CD4-positive, alpha-beta T cell (primary cell): ENCODE data around the gene RBP5. TPM values are rescaled to one million over a fixed set of nuclear protein-coding genes. Genes with fewer than 3 reads are reported as not detected.

ENCODE experiments used
- ATAC-seq: fragments of 200-7000 bp; cut with Tn5 transposase; one replicate; pipeline ENCODE4 v1.10.0; 2022; ENCODE audit warnings: mild to moderate bottlenecking; ENCODE audit not compliant: poor library complexity
- CTCF ChIA-PET: fragments of 350-600 bp; sonication (Branson Sonifier 250); formaldehyde crosslinking; loops from one replicate; lab custom pipeline; 2021; ENCODE audit warnings: antibody characterized with exemption, inconsistent platforms; lab: Charles Lee
- POLR2A ChIA-PET: fragments of 350-600 bp; sonication (Branson Sonifier 250); formaldehyde crosslinking; loops from one replicate; lab custom pipeline; 2021; ENCODE audit warnings: antibody characterized with exemption, inconsistent platforms; lab: Charles Lee
- DNase-seq, 14 experiments: peaks; one replicate each; pipeline ENCODE4 v3.0.0-alpha.2; 2013 to 2020; ENCODE audit warnings: mixed read lengths in 2 of 14
- H3K27ac ChIP-seq, 2 donors: one replicate each; pipeline versions ENCODE4 v1.5.1 to v1.7.0; 2013; ENCODE audit warnings: low read length in 2 of 2, low read depth in 1 of 2, mild to moderate bottlenecking in 1 of 2
- H3K27me3 ChIP-seq, 2 experiments: 1 replicate in 1 of 2; 2 replicates in 1 of 2; pipeline versions ENCODE4 v1.6.1 to v1.7.0; 2013; ENCODE audit warnings: low read length in 2 of 2, control low read depth in 1 of 2, mild to moderate bottlenecking in 1 of 2, moderate library complexity in 1 of 2; ENCODE audit not compliant: insufficient read depth in 2 of 2, control insufficient read depth in 1 of 2
- H3K36me3 ChIP-seq: one replicate; pipeline ENCODE4 v1.6.1; 2013; ENCODE audit warnings: low read length, control low read depth; ENCODE audit not compliant: insufficient read depth
- H3K4me1 ChIP-seq: one replicate; pipeline ENCODE4 v1.6.1; 2013; ENCODE audit warnings: low read length, control low read depth; ENCODE audit not compliant: insufficient read depth
- H3K4me3 ChIP-seq: one replicate; pipeline ENCODE4 v1.5.1; 2013; ENCODE audit warnings: mild to moderate bottlenecking, low read length, moderate library complexity
- H3K9me3 ChIP-seq, 2 experiments: 1 replicate in 1 of 2; 2 replicates in 1 of 2; pipeline versions ENCODE4 v1.6.1 to v1.7.0; 2013; ENCODE audit warnings: low read length in 2 of 2, mild to moderate bottlenecking in 2 of 2, control low read depth in 1 of 2, moderate library complexity in 1 of 2; ENCODE audit not compliant: control insufficient read depth in 1 of 2, insufficient read depth in 1 of 2
- H3K27ac Mint-ChIP-seq: one replicate; pipeline ENCODE4 v1.8.0; 2020; ENCODE audit warnings: mixed read lengths
- H3K27me3 Mint-ChIP-seq: one replicate; pipeline ENCODE4 v1.8.0; 2021; ENCODE audit warnings: mixed read lengths
- H3K36me3 Mint-ChIP-seq: one replicate; pipeline ENCODE4 v1.8.0; 2021; ENCODE audit warnings: low read depth, mixed read lengths
- H3K4me1 Mint-ChIP-seq: one replicate; pipeline ENCODE4 v1.8.0; 2021; ENCODE audit warnings: low read depth, mixed read lengths
- H3K4me3 Mint-ChIP-seq: one replicate; pipeline ENCODE4 v1.8.0; 2020; ENCODE audit warnings: mild to moderate bottlenecking, mixed read lengths
- H3K9me3 Mint-ChIP-seq: one replicate; pipeline ENCODE4 v1.8.0; 2020; ENCODE audit warnings: mixed read lengths
- CTCF ChIP-seq: fragments of 200-600 bp; IDR thresholded peaks from one replicate; pipeline ENCODE4 v1.8.0; 2022; ENCODE audit warnings: antibody characterized with exemption, mild to moderate bottlenecking
- intact Hi-C, 2 experiments: fragments of 100-400 bp; cut with DNase I in 1 of 2; cut with micrococcal nuclease in 1 of 2; formaldehyde crosslinking; loops; one replicate each; pipeline versions ENCODE4 v1.15.1 to v1.9.0; 2023 to 2025; cut with DNase I, micrococcal nuclease
- total RNA-seq, 174 experiments: library from RNA in 2 of 174; stranded (reverse) in 2 of 174; gene quantifications; one replicate each; pipeline ENCODE4 v1.2.3 and lab custom pipeline; 2021 to 2026

RBP5 gene
- total RNA-seq, 2 experiments from 2014 or later = not detected

GRCh38 chr12:7110661-7111060, 18.0 kb downstream of the RBP5 start:
- ATAC-seq (no peak), DNase-seq (peak in 1 of 14 experiments; percentile 15)
- peaks cover 10% of the 10 kb centered on the region for H3K36me3 ChIP-seq
- CTCF ChIA-PET = interaction anchor here (1.4 kb wide), 1 partner anchor 241 kb away, joined by 6 read pairs; no protein-coding TSS in a partner anchor
- Mint-ChIP-seq H3K9me3 (peaks cover 7% of the 10 kb centered on the region), H3K4me3 (no peak overlapping the region), H3K27ac (no peak overlapping the region), H3K4me1 (peaks cover 41% of the 10 kb centered on the region), H3K36me3 (peaks cover 50% of the 10 kb centered on the region), H3K27me3 (no peaks in the 10 kb centered on the region)
- H3K9me3 ChIP-seq = no peaks in the 10 kb centered on the region
- POLR2A ChIA-PET = no interaction called here
- intact Hi-C loops = no loop called here
- H3K4me1 ChIP-seq = peaks cover 38% of the 10 kb centered on the region
- no peak overlapping the region for H3K27ac ChIP-seq
- TF ChIP-seq CTCF = no peak
- no peak overlapping the region for H3K4me3 ChIP-seq
- H3K27me3 ChIP-seq = no peaks in the 10 kb centered on the region

GRCh38 chr12:7109572-7109920, 19.1 kb downstream of the RBP5 start:
- Mint-ChIP-seq H3K27me3 (no peaks in the 10 kb centered on the region), H3K36me3 (peaks cover 44% of the 10 kb centered on the region), H3K4me1 (peaks cover 46% of the 10 kb centered on the region), H3K4me3 (peak overlapping the region; percentile 88), H3K9me3 (peaks cover 9% of the 10 kb centered on the region), H3K27ac (peak overlapping the region; percentile 93)
- intact Hi-C loops = loop anchor here (1.0 to 5.0 kb wide), 3 partner anchors 92 to 185 kb away; partner anchors contain the start of genes LPCAT3 (in 2 of the 2), EMG1 (in 1 of the 2) and PHB2 (in 1 of the 2)
- DNase-seq (no peak), ATAC-seq (no peak)
- no peak overlapping the region for H3K27ac ChIP-seq
- no peak for TF ChIP-seq CTCF
- peaks cover 43% of the 10 kb centered on the region for H3K4me1 ChIP-seq
- peaks cover 12% of the 10 kb centered on the region for H3K36me3 ChIP-seq
- H3K9me3 ChIP-seq = no peaks in the 10 kb centered on the region
- H3K4me3 ChIP-seq = peak overlapping the region; percentile 70
- no peaks in the 10 kb centered on the region for H3K27me3 ChIP-seq
- ChIA-PET POLR2A (interaction anchor here (2.1 to 3.8 kb wide), 6 partner anchors 20 to 240 kb away, joined by 8 to 56 read pairs (median 20); partner anchors contain the start of genes C12orf57, CLSTN3, LPCAT3 and RBP5), CTCF (interaction anchor here (0.5 to 3.4 kb wide), 17 partner anchors 8 to 240 kb away, joined by 3 to 16 read pairs (median 3); partner anchors contain the start of genes C12orf57, CLSTN3, LPCAT3 and RNU7-1)

GRCh38 chr12:7108796-7109571, 19.7 kb downstream of the RBP5 start, which contains the start of gene C1RL:
TSS of gene C1RL (minus strand) at chr12:7109214. CDS start at chr12:7109180, 34 bp downstream.
- peak; percentile 95 for TF ChIP-seq CTCF
- peak within 1 kb of the TSS; percentile 93 for H3K27ac Mint-ChIP-seq
- intact Hi-C loops = loop anchor here (1.0 to 5.0 kb wide), 3 partner anchors 92 to 185 kb away; partner anchors contain the start of genes LPCAT3 (in 2 of the 2), EMG1 (in 1 of the 2) and PHB2 (in 1 of the 2)
- peak within 1 kb of the TSS; percentile 93 for H3K4me3 Mint-ChIP-seq
- no peaks in the 10 kb centered on the region for H3K27me3 Mint-ChIP-seq
- Histone ChIP-seq H3K4me3 (peak within 1 kb of the TSS; percentile 70), H3K27me3 (no peaks in the 10 kb centered on the region), H3K36me3 (peaks cover 17% of the 10 kb centered on the region), H3K4me1 (peaks cover 43% of the 10 kb centered on the region), H3K27ac (peak within 1 kb of the TSS; percentile 79 to 80), H3K9me3 (no peaks in the 10 kb centered on the region)
- POLR2A ChIA-PET = interaction anchor here (0.7 to 3.8 kb wide), 14 partner anchors 21 to 257 kb away, joined by 3 to 56 read pairs (median 8); partner anchors contain the start of genes C12orf57, CLSTN3, ENO2 and LPCAT3
- peaks cover 41% of the 10 kb centered on the region for H3K36me3 Mint-ChIP-seq
- peak; percentile 48 for ATAC-seq
- H3K9me3 Mint-ChIP-seq = peaks cover 9% of the 10 kb centered on the region
- peak; percentile 55 to 85 (median 76) for DNase-seq
- H3K4me1 Mint-ChIP-seq = peaks cover 46% of the 10 kb centered on the region
- CTCF ChIA-PET = interaction anchor here (0.5 to 3.4 kb wide), 17 partner anchors 9 to 240 kb away, joined by 3 to 16 read pairs (median 3); partner anchors contain the start of genes C12orf57, CLSTN3, LPCAT3 and RNU7-1
